Liver (tissue), 10 donors: ENCODE measurements around the gene SGCG. TPM values are rescaled to one million over a fixed set of nuclear protein-coding genes. Genes with fewer than 3 reads are reported as not detected.

Experiments
- DNase-seq: peaks from one replicate; pipeline ENCODE4 v3.0.0-alpha.2; 2017; ENCODE audit warnings: low spot score
- H3K27ac ChIP-seq, 2 donors: one replicate each; pipeline ENCODE4 v1.7.0; 2013; ENCODE audit warnings: inconsistent platforms in 2 of 2, low read length in 2 of 2, control low read depth in 1 of 2, low read depth in 1 of 2, mild to moderate bottlenecking in 1 of 2
- H3K27me3 ChIP-seq, 4 donors: one replicate each; pipeline versions ENCODE4 v1.6.1 to v1.7.0; 2013; ENCODE audit warnings: low read length in 3 of 4, inconsistent platforms in 1 of 4, mild to moderate bottlenecking in 1 of 4, moderate library complexity in 1 of 4; ENCODE audit not compliant: control insufficient read depth in 4 of 4, insufficient read depth in 4 of 4
- H3K36me3 ChIP-seq, 4 donors: one replicate each; pipeline versions ENCODE4 v1.6.1 to v1.7.0; 2013; ENCODE audit warnings: low read length in 3 of 4, mild to moderate bottlenecking in 3 of 4, low read depth in 1 of 4, moderate library complexity in 1 of 4; ENCODE audit not compliant: control insufficient read depth in 4 of 4, insufficient read depth in 3 of 4
- H3K4me1 ChIP-seq, 4 donors: one replicate each; pipeline versions ENCODE4 v1.6.1 to v1.7.0; 2013; ENCODE audit warnings: low read length in 3 of 4, mild to moderate bottlenecking in 3 of 4, moderate library complexity in 1 of 4; ENCODE audit not compliant: control insufficient read depth in 4 of 4, insufficient read depth in 4 of 4
- H3K4me3 ChIP-seq, 3 donors: one replicate each; pipeline versions ENCODE4 v1.6.1 to v1.7.0; 2013; ENCODE audit warnings: low read length in 3 of 3, control low read depth in 1 of 3, low read depth in 1 of 3, mild to moderate bottlenecking in 1 of 3
- H3K9ac ChIP-seq, 2 donors: one replicate each; pipeline ENCODE4 v1.7.0; 2013; ENCODE audit warnings: low read length in 2 of 2, mild to moderate bottlenecking in 2 of 2, moderate library complexity in 2 of 2, control low read depth in 1 of 2, low read depth in 1 of 2
- H3K9me3 ChIP-seq, 4 donors: one replicate each; pipeline versions ENCODE4 v1.6.1 to v1.7.0; 2013; ENCODE audit warnings: low read length in 3 of 4; ENCODE audit not compliant: control insufficient read depth in 4 of 4
- FOXA1 ChIP-seq: IDR thresholded peaks from 2 replicates; pipeline ENCODE4 v1.6.1; 2016; ENCODE audit warnings: antibody characterized with exemption
- HNF4A ChIP-seq, 2 donors: conservative IDR thresholded peaks; 2 replicates each; pipeline ENCODE4 v1.6.1; 2016; ENCODE audit warnings: antibody characterized with exemption in 2 of 2, mild to moderate bottlenecking in 2 of 2
- HNF4G ChIP-seq: IDR thresholded peaks from 2 replicates; pipeline ENCODE4 v1.6.1; 2016; ENCODE audit warnings: antibody characterized with exemption
- NR2F2 ChIP-seq: IDR thresholded peaks from 2 replicates; pipeline ENCODE4 v1.6.1; 2016; ENCODE audit warnings: antibody characterized with exemption
- RAD21 ChIP-seq, 2 donors: IDR thresholded peaks; 2 replicates each; pipeline ENCODE4 v1.6.1; 2016; ENCODE audit warnings: antibody characterized with exemption in 2 of 2, mild to moderate bottlenecking in 2 of 2
- REST ChIP-seq: IDR thresholded peaks from 2 replicates; pipeline ENCODE4 v1.6.1; 2016; ENCODE audit warnings: antibody characterized with exemption, mild to moderate bottlenecking
- RXRA ChIP-seq, 2 donors: IDR thresholded peaks; 2 replicates each; pipeline ENCODE4 v1.6.1; 2017 to 2018; ENCODE audit warnings: antibody characterized with exemption in 2 of 2, mild to moderate bottlenecking in 1 of 2
- SP1 ChIP-seq: IDR thresholded peaks from 2 replicates; pipeline ENCODE4 v1.6.1; 2018; ENCODE audit warnings: antibody characterized with exemption, mild to moderate bottlenecking
- TAF1 ChIP-seq: conservative IDR thresholded peaks from 2 replicates; pipeline ENCODE4 v1.6.1; 2016; ENCODE audit warnings: antibody characterized with exemption, mild to moderate bottlenecking
- ZBTB33 ChIP-seq: IDR thresholded peaks from 2 replicates; pipeline ENCODE4 v1.6.1; 2016; ENCODE audit warnings: antibody characterized with exemption
- WGBS: extraction: QIAGEN DNeasy Blood & Tissue Kit; methylation state at CpG from one replicate; pipeline ENCODE4 v1.1.7; 2013; 5-methylcytosine and 5-hydroxymethylcytosine counted together
- polyA plus RNA-seq, 2 donors: library from polyadenylated mRNA; stranded (reverse) in 1 of 2; unstranded in 1 of 2; fragments of 200-250 nt in 1 of 2; fragments of >200 nt in 1 of 2; fragmentation: Nextera tagmentation in 1 of 2; extraction: Ambion mirVana in 1 of 2; gene quantifications; one replicate each; pipeline versions ENCODE4 v1.2.1 to v1.2.3, GENCODE V29; 2013 to 2015
- small RNA-seq: library from RNA; depleted of rRNA; stranded (forward); fragments of <200 nt; gene quantifications from one replicate; pipeline ENCODE3, GENCODE V24; 2014
- total RNA-seq, 2 donors: library from RNA; depleted of rRNA; stranded (reverse); fragments of >200 nt; gene quantifications; one replicate each; pipeline ENCODE4 v1.2.3, GENCODE V29; 2014
- donor health status: healthy.
- donor health status: healthy.
- donor health status: healthy.
- donor health status: healthy.
- donor health status: healthy.

Gene SGCG
- total and polyA plus RNA-seq, 4 donors, result not detected

- TF ChIP-seq RAD21 (IDR thresholded peaks at IDR 0.05), result no peak
- no peak for TF ChIP-seq RXRA (IDR thresholded peaks at IDR 0.05)
Observed at GRCh38 chr13:23365652-23366051, 184.9 kb downstream of the SGCG start (continued).

GRCh38 chr13:23367907-23368306 is 187.1 kb downstream of the SGCG start:
- DNase-seq, result no peak
- Histone ChIP-seq H3K4me3 (no peak overlapping the region), H3K36me3 (peaks cover 2 to 20% (median 8%) of the 10 kb centered on the region in 4 donors), H3K27ac (no peak overlapping the region), H3K27me3 (no peaks in the 10 kb centered on the region), H3K9me3 (no peaks in the 10 kb centered on the region), H3K9ac (no peak overlapping the region), H3K4me1 (no peaks in the 10 kb centered on the region)
- no peak for TF ChIP-seq RAD21 (IDR thresholded peaks at IDR 0.05)
- no peak for TF ChIP-seq REST
- no peak for TF ChIP-seq SP1
- TF ChIP-seq HNF4A (conservative IDR thresholded peaks at IDR 0.05), result no peak
- 98% methylated on average over 6 of the region's 6 CpGs for WGBS

- Histone ChIP-seq H3K9ac (no peak overlapping the region), H3K27ac (no peak overlapping the region), H3K4me1 (peaks cover 0 to 7% (median 3%) of the 10 kb centered on the region in 4 donors), H3K9me3 (no peaks in the 10 kb centered on the region), H3K36me3 (peaks cover 0 to 2% (median 0%) of the 10 kb centered on the region in 4 donors), H3K27me3 (no peaks in the 10 kb centered on the region), H3K4me3 (no peak overlapping the region)
- no peak for TF ChIP-seq HNF4A (conservative IDR thresholded peaks at IDR 0.05)
- TF ChIP-seq HNF4G, result no peak
- no peak for TF ChIP-seq TAF1
- TF ChIP-seq RAD21 (IDR thresholded peaks at IDR 0.05), result no peak
- no peak for TF ChIP-seq ZBTB33
- no peak for TF ChIP-seq FOXA1
- TF ChIP-seq NR2F2, result no peak
- DNase-seq, result no peak
- 55% methylated on average over 5 of the region's 5 CpGs for WGBS
Observed at GRCh38 chr13:23372264-23372906, 191.6 kb downstream of the SGCG start.

Small RNA genes lying within 50 kb of the gene (small RNA-seq; reads per million reads assigned to genes)
- not detected for gene RNU6-58P
- gene RNY3P4, result not detected
